Astrocyte (in vitro differentiated cells and primary cell): ENCODE results near the gene CYSTM1. TPM values are rescaled to one million over a fixed set of nuclear protein-coding genes. Genes with fewer than 3 reads are reported as not detected.

Source experiments
- DNase-seq: peaks from one replicate; pipeline ENCODE4 v3.0.0-alpha.2; 2010; ENCODE audit warnings: low read depth
- FAIRE-seq: peaks from 2 replicates; lab custom pipeline; 2011; peaks lifted over from hg19 to GRCh38; lab: Jason Lieb, UNC
- H2AFZ ChIP-seq: 2 replicates; pipeline ENCODE4 v1.6.0; 2012; ENCODE audit warnings: low read depth, low read length, inconsistent platforms
- H3K27ac ChIP-seq: 2 replicates; pipeline ENCODE4 v1.5.1; 2011; ENCODE audit warnings: low read depth, low read length, inconsistent platforms
- H3K27me3 ChIP-seq: 2 replicates; pipeline ENCODE4 v1.6.0; 2011; ENCODE audit warnings: low read length, inconsistent platforms; ENCODE audit not compliant: insufficient read depth
- H3K36me3 ChIP-seq: 2 replicates; pipeline ENCODE4 v1.5.1; 2011; ENCODE audit warnings: low read length, inconsistent platforms; ENCODE audit not compliant: insufficient read depth
- H3K4me1 ChIP-seq: 2 replicates; pipeline ENCODE4 v1.5.1; 2011; ENCODE audit warnings: low read length, inconsistent platforms; ENCODE audit not compliant: insufficient read depth
- H3K4me2 ChIP-seq: 2 replicates; pipeline ENCODE4 v1.6.0; 2012; ENCODE audit warnings: low read length, inconsistent platforms
- H3K4me3 ChIP-seq: 2 replicates; pipeline ENCODE4 v1.5.1; 2011; ENCODE audit warnings: low read depth, mild to moderate bottlenecking, low read length, inconsistent platforms; ENCODE audit not compliant: insufficient read depth
- H3K79me2 ChIP-seq: 2 replicates; pipeline ENCODE4 v1.6.0; 2012; ENCODE audit warnings: mild to moderate bottlenecking, low read length, inconsistent platforms; ENCODE audit not compliant: insufficient read depth
- H3K9ac ChIP-seq: 2 replicates; pipeline ENCODE4 v1.6.0; 2012; ENCODE audit warnings: mild to moderate bottlenecking, low read length, inconsistent platforms
- H3K9me3 ChIP-seq: 2 replicates; pipeline ENCODE4 v1.5.1; 2012; ENCODE audit warnings: low read depth, mild to moderate bottlenecking, low read length, inconsistent platforms; ENCODE audit not compliant: insufficient read depth
- H4K20me1 ChIP-seq: 2 replicates; pipeline ENCODE4 v1.6.0; 2012; ENCODE audit warnings: low read length, inconsistent platforms; ENCODE audit not compliant: insufficient read depth
- H3K27ac Mint-ChIP-seq: one replicate; pipeline ENCODE4 v1.8.0; 2021; ENCODE audit warnings: mild to moderate bottlenecking, mixed read lengths; ENCODE audit not compliant: unreplicated experiment
- H3K27me3 Mint-ChIP-seq: one replicate; pipeline ENCODE4 v1.8.0; 2021; ENCODE audit warnings: low read depth, mixed read lengths; ENCODE audit not compliant: unreplicated experiment
- H3K36me3 Mint-ChIP-seq: one replicate; pipeline ENCODE4 v1.8.0; 2021; ENCODE audit warnings: low read depth, mixed read lengths; ENCODE audit not compliant: unreplicated experiment
- H3K4me1 Mint-ChIP-seq: one replicate; pipeline ENCODE4 v1.8.0; 2021; ENCODE audit warnings: low read depth, mixed read lengths; ENCODE audit not compliant: unreplicated experiment
- H3K4me3 Mint-ChIP-seq: one replicate; pipeline ENCODE4 v1.8.0; 2021; ENCODE audit warnings: mild to moderate bottlenecking, moderate library complexity, mixed read lengths; ENCODE audit not compliant: unreplicated experiment
- H3K9me3 Mint-ChIP-seq: one replicate; pipeline ENCODE4 v1.8.0; 2021; ENCODE audit warnings: mild to moderate bottlenecking, mixed read lengths; ENCODE audit not compliant: unreplicated experiment
- CTCF ChIP-seq: IDR thresholded peaks from 2 replicates; pipeline ENCODE4 v1.5.1; 2011; ENCODE audit warnings: low read depth, mild to moderate bottlenecking, inconsistent platforms, low read length, moderate library complexity; ENCODE audit not compliant: insufficient read depth
- EZH2 ChIP-seq: IDR thresholded peaks from 2 replicates; pipeline ENCODE4 v1.6.1; 2012; ENCODE audit warnings: mild to moderate bottlenecking, low read length, inconsistent platforms; ENCODE audit not compliant: insufficient read depth
- total RNA-seq: library from RNA; stranded (reverse); gene quantifications from 2 replicates; pipeline ENCODE4 v1.2.1, GENCODE V29; 2021

The CYSTM1 gene
- total RNA-seq, 1 donor from 2014 or later = 46.3 TPM

GRCh38 chr5:140162275-140162674, 12.7 kb upstream of the CYSTM1 start:
- no peak for DNase-seq
- no peaks in the 10 kb centered on the region for H3K4me1 Mint-ChIP-seq
- no peaks in the 10 kb centered on the region for H3K36me3 ChIP-seq
- H3K4me3 Mint-ChIP-seq = no peak overlapping the region
- H3K27ac Mint-ChIP-seq = no peak overlapping the region
- no peak overlapping the region for H3K27ac ChIP-seq
- TF ChIP-seq CTCF (no peak), EZH2 (no peak)
- H4K20me1 ChIP-seq = no peaks in the 10 kb centered on the region
- H3K9me3 ChIP-seq = no peaks in the 10 kb centered on the region
- H3K27me3 ChIP-seq = no peaks in the 10 kb centered on the region
- H3K27me3 Mint-ChIP-seq = peaks cover 29% of the 10 kb centered on the region
- H2AFZ ChIP-seq = no peak overlapping the region
- H3K9me3 Mint-ChIP-seq = no peaks in the 10 kb centered on the region
- H3K36me3 Mint-ChIP-seq = no peaks in the 10 kb centered on the region
- FAIRE-seq = no peak
- no peaks in the 10 kb centered on the region for H3K79me2 ChIP-seq
- H3K9ac ChIP-seq = no peak overlapping the region
- H3K4me3 ChIP-seq = no peak overlapping the region
- H3K4me1 ChIP-seq = peaks cover 4% of the 10 kb centered on the region
- no peak overlapping the region for H3K4me2 ChIP-seq

- Histone ChIP-seq H2AFZ (no peak overlapping the region), H3K4me2 (no peak overlapping the region), H3K27ac (no peak overlapping the region), H3K27me3 (no peaks in the 10 kb centered on the region), H3K79me2 (no peaks in the 10 kb centered on the region), H3K4me1 (no peaks in the 10 kb centered on the region), H3K4me3 (no peak overlapping the region), H3K36me3 (no peaks in the 10 kb centered on the region), H4K20me1 (no peaks in the 10 kb centered on the region), H3K9ac (no peak overlapping the region), H3K9me3 (no peaks in the 10 kb centered on the region)
- Mint-ChIP-seq H3K27ac (no peak overlapping the region), H3K9me3 (no peaks in the 10 kb centered on the region), H3K4me3 (no peak overlapping the region), H3K36me3 (no peaks in the 10 kb centered on the region), H3K4me1 (no peaks in the 10 kb centered on the region), H3K27me3 (peaks cover 29% of the 10 kb centered on the region)
- FAIRE-seq (no peak), DNase-seq (no peak)
- TF ChIP-seq EZH2 (no peak), CTCF (no peak)
These were observed 12.2 kb upstream of the CYSTM1 start for GRCh38 chr5:140162781-140163180.

- no peaks in the 10 kb centered on the region for H3K4me1 Mint-ChIP-seq
- FAIRE-seq (no peak), DNase-seq (no peak)
- no peak overlapping the region for H3K27ac Mint-ChIP-seq
- no peaks in the 10 kb centered on the region for H3K9me3 Mint-ChIP-seq
- H3K9me3 ChIP-seq = no peaks in the 10 kb centered on the region
- no peaks in the 10 kb centered on the region for H3K4me1 ChIP-seq
- no peak for TF ChIP-seq EZH2
- TF ChIP-seq CTCF = no peak
- no peak overlapping the region for H3K4me3 ChIP-seq
- H3K36me3 Mint-ChIP-seq = no peaks in the 10 kb centered on the region
- H3K4me2 ChIP-seq = no peak overlapping the region
- H3K79me2 ChIP-seq = no peaks in the 10 kb centered on the region
- no peak overlapping the region for H3K9ac ChIP-seq
- H2AFZ ChIP-seq = no peak overlapping the region
- peaks cover 25% of the 10 kb centered on the region for H3K27me3 Mint-ChIP-seq
- H4K20me1 ChIP-seq = no peaks in the 10 kb centered on the region
- H3K4me3 Mint-ChIP-seq = no peak overlapping the region
- H3K27me3 ChIP-seq = no peaks in the 10 kb centered on the region
- no peaks in the 10 kb centered on the region for H3K36me3 ChIP-seq
- H3K27ac ChIP-seq = no peak overlapping the region
These were observed 9.7 kb upstream of the CYSTM1 start for GRCh38 chr5:140165101-140165922.
